Adrenal gland (tissue), 12 donors: ENCODE data around the gene XIST. TPM values are rescaled to one million over a fixed set of nuclear protein-coding genes. Genes with fewer than 3 reads are reported as not detected.
"Not testable (repeated sequence)": the region's sequence is repeated elsewhere in the genome, so short reads cannot be mapped to it uniquely, and the experiment has no call there.

ENCODE experiments used
- DNase-seq, 7 donors: peaks; one replicate each; pipeline ENCODE4 v3.0.0-alpha.2; 2019 to 2020
- H3K27ac ChIP-seq, 5 donors: fragments of 200-600 bp; sonication (generic) in 4 of 5; 1 replicate in 3 of 5; 2 replicates in 2 of 5; pipeline versions ENCODE4 v1.5.1 to v1.8.0; 2016 to 2020; ENCODE audit warnings: mild to moderate bottlenecking in 1 of 5
- H3K27me3 ChIP-seq: fragments of 200-600 bp; 2 replicates; pipeline ENCODE4 v1.8.0; 2021
- H3K36me3 ChIP-seq, 2 donors: fragments of 200-600 bp; replicated peaks in 1 of 2; 1 replicate in 1 of 2; 2 replicates in 1 of 2; pipeline versions ENCODE4 v1.5.1 to v1.8.0; 2018 to 2022
- H3K4me1 ChIP-seq, 2 donors: fragments of 200-600 bp; replicated peaks in 1 of 2; 1 replicate in 1 of 2; 2 replicates in 1 of 2; pipeline versions ENCODE4 v1.5.1 to v1.8.0; 2018 to 2021
- H3K4me3 ChIP-seq, 4 donors: fragments of 200-600 bp; sonication (generic) in 3 of 4; one replicate each; pipeline ENCODE4 v1.5.1; 2016 to 2018
- H3K9me3 ChIP-seq, 3 donors: fragments of 200-600 bp; sonication (generic) in 1 of 3; replicated peaks in 1 of 3; 1 replicate in 2 of 3; 2 replicates in 1 of 3; pipeline versions ENCODE4 v1.5.1 to v1.8.0; 2016 to 2021
- POLR2A ChIP-seq, 2 donors: fragments of 450-650 bp; IDR thresholded peaks; one replicate each; pipeline ENCODE4 v1.6.1; 2017; ENCODE audit warnings: antibody characterized with exemption in 2 of 2, mild to moderate bottlenecking in 2 of 2, moderate library complexity in 1 of 2
- WGBS, 4 donors: extraction: QIAGEN DNeasy Blood & Tissue Kit in 2 of 4; methylation state at CpG; one replicate each; pipeline versions ENCODE4 v1.1.5 to v1.1.7; 2013 to 2017; 5-methylcytosine and 5-hydroxymethylcytosine counted together
- intact Hi-C, 2 donors: fragments of 100-400 bp; cut with DNase I; formaldehyde crosslinking; loops; one replicate each; pipeline versions ENCODE4 v1.14.1 to v1.15.0; 2022 to 2023
- polyA plus RNA-seq, 3 donors: library from polyadenylated mRNA; stranded (reverse); fragments of 200-250 nt in 2 of 3; fragments of 350-450 nt in 1 of 3; fragmentation: Illumina TruSeq in 1 of 3; extraction: RNeasy Lipid Tissue Mini Kit (QIAGEN cat#74804) in 1 of 3; gene quantifications; one replicate each; pipeline ENCODE4 v1.2.3, GENCODE V29; 2013 to 2014
- total RNA-seq, 9 donors: library from RNA; depleted of rRNA in 4 of 9; stranded (reverse); fragments of >200 nt in 4 of 9; fragments of 120-200 nt in 1 of 9; fragmentation: NEBNext Ultra II Directional in 1 of 9; extraction: Animal tissue kit (Norgen Biotek cat#: 25700) in 1 of 9; gene quantifications; one replicate each; pipeline versions ENCODE4 v1.1.0 to v1.2.4, GENCODE V29; 2013 to 2023
- TF ChIP-seq, protein P1 (sequence below), 6 experiments: fragments of 450-650 bp in 4 of 6; fragments of 200-600 bp in 2 of 6; sonication (generic) in 1 of 6; IDR thresholded peaks; 1 replicate in 5 of 6; 2 replicates in 1 of 6; pipeline versions ENCODE4 v1.5.1 to v1.8.0; 2016 to 2021; ENCODE audit warnings: antibody characterized with exemption in 6 of 6, mild to moderate bottlenecking in 2 of 6, moderate library complexity in 1 of 6
- donor health status: healthy with polysubstance abuse.
- donor health status: Bipolar disorder and iron deficiency.
- donor health status: DM: yes; HTN: yes; CAD: no.
- donor health status: DM: no; HTN: no; CAD: no.
- donor health status: DM: no; HTN: no; CAD: no.
- donor health status: DM: yes; HTN: yes; CAD: no.

XIST gene
- total and polyA plus RNA-seq, 12 donors = 0.13 to 498 (median 94.8) TPM; not detected in 1

GRCh38 chrX:73818200-73819116 lies 34.1 kb downstream of the XIST start:
- no peaks in the 10 kb centered on the region for H3K4me1 ChIP-seq
- H3K27ac ChIP-seq = no peak overlapping the region
- DNase-seq = no peak
- H3K36me3 ChIP-seq = no peaks in the 10 kb centered on the region
- H3K4me3 ChIP-seq = no peak overlapping the region
- TF ChIP-seq, protein P1, sequence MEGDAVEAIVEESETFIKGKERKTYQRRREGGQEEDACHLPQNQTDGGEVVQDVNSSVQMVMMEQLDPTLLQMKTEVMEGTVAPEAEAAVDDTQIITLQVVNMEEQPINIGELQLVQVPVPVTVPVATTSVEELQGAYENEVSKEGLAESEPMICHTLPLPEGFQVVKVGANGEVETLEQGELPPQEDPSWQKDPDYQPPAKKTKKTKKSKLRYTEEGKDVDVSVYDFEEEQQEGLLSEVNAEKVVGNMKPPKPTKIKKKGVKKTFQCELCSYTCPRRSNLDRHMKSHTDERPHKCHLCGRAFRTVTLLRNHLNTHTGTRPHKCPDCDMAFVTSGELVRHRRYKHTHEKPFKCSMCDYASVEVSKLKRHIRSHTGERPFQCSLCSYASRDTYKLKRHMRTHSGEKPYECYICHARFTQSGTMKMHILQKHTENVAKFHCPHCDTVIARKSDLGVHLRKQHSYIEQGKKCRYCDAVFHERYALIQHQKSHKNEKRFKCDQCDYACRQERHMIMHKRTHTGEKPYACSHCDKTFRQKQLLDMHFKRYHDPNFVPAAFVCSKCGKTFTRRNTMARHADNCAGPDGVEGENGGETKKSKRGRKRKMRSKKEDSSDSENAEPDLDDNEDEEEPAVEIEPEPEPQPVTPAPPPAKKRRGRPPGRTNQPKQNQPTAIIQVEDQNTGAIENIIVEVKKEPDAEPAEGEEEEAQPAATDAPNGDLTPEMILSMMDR (IDR thresholded peaks at IDR 0.05) = no peak
- TF ChIP-seq POLR2A (IDR thresholded peaks at IDR 0.05) = no peak
- intact Hi-C loops = no loop called here
- H3K9me3 ChIP-seq = no peaks in the 10 kb centered on the region
- 78 to 91% (median 82%) methylated on average over 3 of the region's 3 CpGs for WGBS, 4 donors
- H3K27me3 ChIP-seq = no peaks in the 10 kb centered on the region

GRCh38 chrX:73817393-73818199 lies 34.9 kb downstream of the XIST start:
- Histone ChIP-seq H3K4me3 (no peak overlapping the region), H3K9me3 (no peaks in the 10 kb centered on the region), H3K27me3 (no peaks in the 10 kb centered on the region), H3K27ac (no peak overlapping the region), H3K36me3 (no peaks in the 10 kb centered on the region), H3K4me1 (no peaks in the 10 kb centered on the region)
- intact Hi-C loops = no loop called here
- WGBS, 4 donors = 65 to 75% (median 67%) methylated on average over 6 of the region's 6 CpGs
- TF ChIP-seq, protein P1 (IDR thresholded peaks at IDR 0.05) = no peak
- no peak for DNase-seq

- no peaks in the 10 kb centered on the region for H3K9me3 ChIP-seq
- H3K27me3 ChIP-seq = no peaks in the 10 kb centered on the region
- H3K4me3 ChIP-seq = no peak overlapping the region
- TF ChIP-seq POLR2A (IDR thresholded peaks at IDR 0.05) = no peak
- TF ChIP-seq, protein P1 (IDR thresholded peaks at IDR 0.05) = no peak
- intact Hi-C loops = no loop called here
- H3K36me3 ChIP-seq = no peaks in the 10 kb centered on the region
- DNase-seq = no peak
- no peak overlapping the region for H3K27ac ChIP-seq
- H3K4me1 ChIP-seq = no peaks in the 10 kb centered on the region
Observed at GRCh38 chrX:73812256-73812655, 40.3 kb downstream of the XIST start.

DNA sequence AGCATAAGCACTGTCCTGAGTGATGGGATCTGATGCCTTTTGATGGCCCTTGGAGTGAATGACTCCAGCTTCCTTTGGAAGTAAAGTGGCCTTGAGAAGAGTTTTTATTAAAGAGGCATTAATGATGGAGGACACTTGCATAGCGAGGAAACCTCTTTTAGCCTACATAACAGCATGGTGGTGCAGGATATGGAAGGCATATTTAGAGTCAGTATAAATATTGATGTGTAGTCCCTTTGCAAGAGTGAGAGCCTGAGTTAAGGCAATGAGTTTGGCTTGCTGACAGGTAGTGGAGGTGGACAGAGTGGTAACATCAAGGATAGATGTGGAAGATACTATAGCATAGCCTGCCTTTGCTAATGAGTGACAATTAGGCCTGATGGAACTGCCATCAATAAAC lies 48.4 kb downstream of the XIST start:
- H3K27me3 ChIP-seq, H3K4me1 ChIP-seq, intact Hi-C loops, H3K27ac ChIP-seq, H3K9me3 ChIP-seq, H3K4me3 ChIP-seq, DNase-seq, H3K36me3 ChIP-seq: not testable (repeated sequence)
- WGBS, 4 donors = 86 to 100% (median 90%) methylated on average over 1 of the region's 1 CpG
